HG02610 (cell line): Measurements from ENCODE around the gene PJA1.

Experiments
- ATAC-seq: cut with Tn5 transposase; IDR thresholded peaks from one replicate; pipeline ENCODE4 v1.9.1; 2021; ENCODE audit warnings: mild to moderate bottlenecking, moderate library complexity; ENCODE audit not compliant: unreplicated experiment

Gene PJA1

DNA sequence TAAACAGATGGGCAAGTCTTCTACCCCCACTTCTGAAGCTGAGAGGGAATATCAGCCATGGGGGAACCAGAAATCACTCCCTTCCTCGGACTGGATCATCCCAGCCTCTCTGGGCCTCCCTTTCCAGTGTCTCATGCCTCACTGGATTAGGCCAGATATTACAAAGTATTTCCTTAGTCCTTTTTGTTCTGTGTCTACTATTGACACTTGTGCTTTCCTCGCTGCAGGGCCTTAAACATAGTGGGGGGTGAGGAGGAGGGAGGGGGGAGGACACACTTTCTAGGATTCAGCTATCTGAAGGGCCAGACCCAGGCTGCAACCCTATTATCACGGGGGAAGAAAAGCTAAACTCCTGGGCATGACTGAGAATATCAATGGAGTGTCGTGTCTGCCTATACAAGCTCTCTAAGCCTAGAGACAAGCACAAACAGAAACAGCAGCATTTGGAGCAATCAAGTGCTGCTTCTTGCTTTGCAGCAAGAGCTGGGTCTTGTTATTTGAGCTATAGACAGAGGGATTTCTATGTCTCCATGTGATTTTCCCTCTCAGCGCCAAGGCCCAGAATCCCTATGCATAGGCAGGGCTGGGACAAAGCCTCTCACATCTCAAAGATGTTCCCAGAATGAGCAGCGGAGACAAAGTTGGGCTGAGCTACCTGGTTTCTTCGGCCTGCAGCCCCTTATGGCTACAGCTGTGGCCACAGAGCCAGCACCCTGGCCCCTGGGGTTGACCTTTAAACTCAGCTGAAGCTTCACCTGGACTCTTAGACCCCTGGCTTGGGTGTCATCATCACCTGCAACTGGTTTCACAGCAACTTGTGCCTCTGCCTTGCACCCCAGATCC, 20.2 kb downstream of the PJA1 start:
- no peak for ATAC-seq

DNA sequence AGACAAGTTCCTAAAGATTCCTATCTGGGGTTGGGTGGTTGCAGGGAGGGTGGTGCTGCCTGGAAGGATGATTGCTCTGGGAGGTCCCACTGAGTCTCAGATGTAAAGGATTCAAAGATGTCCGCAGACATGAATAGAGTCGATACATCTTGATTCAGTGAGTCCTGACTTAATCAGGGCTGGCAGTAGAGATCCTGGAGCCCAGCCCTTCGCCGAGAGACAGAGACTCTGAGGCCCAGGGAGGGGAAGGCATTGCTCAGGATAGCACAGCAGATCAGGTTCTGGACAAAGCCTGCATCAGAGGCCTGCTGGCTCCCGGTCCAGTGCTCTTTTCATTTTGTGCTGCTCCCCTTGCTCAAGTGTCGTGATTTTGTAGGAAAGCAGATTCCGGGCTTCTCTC, 21.7 kb downstream of the PJA1 start:
- ATAC-seq, result no peak

DNA sequence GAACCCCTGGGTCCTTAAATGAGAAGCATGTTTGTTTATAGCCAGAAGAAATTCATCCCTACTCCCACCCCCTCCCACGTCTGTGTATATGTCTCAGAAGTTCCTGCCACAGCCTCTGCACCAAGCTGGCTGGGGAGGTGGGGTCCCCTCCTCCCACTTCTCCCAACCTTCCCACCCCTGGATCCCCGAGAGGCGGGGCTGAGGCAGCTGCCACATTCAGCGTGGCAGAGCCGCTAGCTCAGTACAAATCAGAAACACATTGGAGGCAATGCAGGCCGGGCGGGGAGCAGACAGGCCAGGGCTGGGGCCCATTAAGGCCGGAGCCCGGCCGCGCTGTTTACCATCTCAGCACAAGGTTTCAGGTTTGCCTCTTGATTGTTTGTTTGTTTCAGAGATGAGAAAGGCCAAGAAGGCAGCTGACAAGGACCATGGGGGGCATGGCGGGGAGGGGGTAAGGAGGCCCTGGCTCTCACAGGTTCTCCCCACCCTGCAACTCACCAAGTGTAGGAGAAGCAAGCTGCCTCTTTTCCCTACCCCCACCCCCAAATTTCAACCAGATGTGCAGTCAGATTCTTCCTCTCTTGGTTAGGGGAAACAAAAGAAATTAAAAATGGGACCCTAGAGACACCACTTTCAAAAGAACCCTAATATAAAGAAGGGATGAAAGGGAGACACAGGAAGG, 22.3 kb downstream of the PJA1 start:
- ATAC-seq, result no peak

DNA sequence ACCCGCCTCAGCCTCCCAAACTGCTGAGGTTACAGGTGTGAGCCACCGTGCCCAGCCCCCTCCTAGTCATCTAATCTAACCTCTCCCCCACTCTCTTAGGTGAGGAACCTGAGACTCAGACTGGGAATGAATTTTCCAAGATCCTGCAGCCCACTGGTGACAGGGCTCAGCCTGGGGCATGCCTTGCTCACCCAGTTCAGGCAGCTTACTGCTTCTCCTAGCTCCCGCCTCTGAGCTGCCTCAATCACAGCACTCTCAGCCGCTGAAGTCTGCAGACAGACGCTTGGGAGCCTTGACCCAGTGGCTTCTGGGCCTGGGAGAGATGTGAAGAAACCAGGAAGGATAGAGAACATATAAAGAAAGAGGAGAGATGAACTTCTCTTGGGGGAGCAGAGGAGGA, 24.4 kb downstream of the PJA1 start:
- ATAC-seq, result no peak

DNA sequence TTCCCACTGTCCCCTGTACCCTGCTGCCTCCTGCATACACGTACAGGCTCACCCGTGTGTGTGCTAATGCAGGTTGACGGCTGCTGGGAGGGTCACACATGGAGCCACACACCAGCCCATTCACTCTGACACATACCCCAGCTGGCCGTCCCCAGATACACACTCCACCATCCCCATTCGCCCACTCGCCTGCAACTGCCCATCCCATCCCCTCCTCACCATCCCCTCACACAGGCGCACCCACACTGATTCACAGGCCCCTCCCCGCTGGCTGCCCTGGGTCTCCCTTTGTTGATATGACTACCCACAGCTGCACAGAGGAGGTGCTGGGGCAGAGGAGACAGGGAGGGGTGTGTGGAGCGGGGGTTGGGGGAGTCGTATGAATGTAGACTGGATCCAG, 25.7 kb downstream of the PJA1 start:
- no peak for ATAC-seq

DNA sequence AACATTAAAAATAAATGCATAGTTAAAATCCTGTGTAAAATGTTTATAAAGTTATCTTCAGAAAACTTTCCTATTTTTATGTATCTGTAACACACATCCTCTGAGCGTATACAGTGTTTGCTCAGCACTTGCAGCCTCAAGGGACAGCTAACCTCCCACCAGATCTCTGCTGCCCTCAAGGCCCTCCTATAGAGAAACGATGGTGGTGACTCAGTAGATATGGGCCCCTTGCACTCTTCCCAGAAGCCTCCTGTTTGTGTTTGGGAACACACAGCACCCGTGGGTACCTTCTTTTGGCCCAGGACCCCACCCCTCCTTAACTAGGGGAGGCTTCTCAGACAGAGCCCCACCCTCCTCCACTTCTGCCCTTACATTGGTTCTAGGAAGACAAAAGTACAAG, 26.7 kb downstream of the PJA1 start:
- no peak for ATAC-seq

DNA sequence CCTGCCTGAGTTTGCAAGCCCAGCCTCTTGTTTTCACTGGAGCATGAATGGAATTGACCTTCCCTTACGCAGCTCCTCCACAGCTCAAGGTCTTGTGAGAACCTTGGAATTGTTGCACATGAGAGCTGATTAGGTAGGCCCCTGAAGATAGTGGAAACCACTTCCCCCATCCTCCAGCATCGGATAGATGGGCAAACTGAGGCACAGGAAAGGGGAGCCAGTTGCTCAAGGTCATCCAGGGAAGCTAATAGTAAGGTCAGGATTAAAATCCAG, 27.2 kb downstream of the PJA1 start:
- no peak for ATAC-seq

DNA sequence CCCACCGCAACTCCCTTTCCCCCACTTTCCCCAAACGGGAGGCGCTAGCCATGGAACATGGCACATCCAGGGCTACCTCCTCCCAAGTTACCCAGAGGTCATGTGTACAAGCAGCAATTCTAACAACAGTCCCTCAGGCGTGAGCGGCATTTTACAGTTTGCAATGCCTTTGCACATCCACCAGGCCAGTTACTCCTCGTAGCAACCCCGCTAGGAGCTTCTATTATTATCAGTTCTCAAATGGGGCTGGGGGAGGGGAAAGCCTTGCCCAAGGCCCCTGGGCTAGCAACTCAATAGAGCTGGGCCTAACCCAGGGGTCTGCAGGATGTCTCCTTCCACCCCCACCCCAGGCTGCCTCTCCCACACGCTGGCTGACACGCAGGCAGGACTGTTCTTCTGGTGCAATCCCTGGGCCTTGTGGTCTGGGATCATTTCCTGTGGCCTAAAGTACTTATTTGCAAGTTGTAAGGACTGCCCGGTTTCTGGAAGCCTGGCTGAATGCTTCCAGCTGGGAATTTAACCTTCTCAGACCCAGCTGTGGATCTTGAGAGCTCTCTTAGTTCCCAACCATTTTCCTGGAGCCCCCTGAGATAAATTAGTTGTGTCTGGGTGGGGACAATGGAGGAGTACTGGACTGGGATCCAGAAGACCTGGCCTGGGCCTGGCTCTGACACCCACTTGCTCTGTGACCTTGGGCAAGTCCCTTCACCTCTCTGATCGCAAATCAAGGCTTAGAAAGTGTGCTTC, 27.7 kb downstream of the PJA1 start:
- ATAC-seq, result no peak

DNA sequence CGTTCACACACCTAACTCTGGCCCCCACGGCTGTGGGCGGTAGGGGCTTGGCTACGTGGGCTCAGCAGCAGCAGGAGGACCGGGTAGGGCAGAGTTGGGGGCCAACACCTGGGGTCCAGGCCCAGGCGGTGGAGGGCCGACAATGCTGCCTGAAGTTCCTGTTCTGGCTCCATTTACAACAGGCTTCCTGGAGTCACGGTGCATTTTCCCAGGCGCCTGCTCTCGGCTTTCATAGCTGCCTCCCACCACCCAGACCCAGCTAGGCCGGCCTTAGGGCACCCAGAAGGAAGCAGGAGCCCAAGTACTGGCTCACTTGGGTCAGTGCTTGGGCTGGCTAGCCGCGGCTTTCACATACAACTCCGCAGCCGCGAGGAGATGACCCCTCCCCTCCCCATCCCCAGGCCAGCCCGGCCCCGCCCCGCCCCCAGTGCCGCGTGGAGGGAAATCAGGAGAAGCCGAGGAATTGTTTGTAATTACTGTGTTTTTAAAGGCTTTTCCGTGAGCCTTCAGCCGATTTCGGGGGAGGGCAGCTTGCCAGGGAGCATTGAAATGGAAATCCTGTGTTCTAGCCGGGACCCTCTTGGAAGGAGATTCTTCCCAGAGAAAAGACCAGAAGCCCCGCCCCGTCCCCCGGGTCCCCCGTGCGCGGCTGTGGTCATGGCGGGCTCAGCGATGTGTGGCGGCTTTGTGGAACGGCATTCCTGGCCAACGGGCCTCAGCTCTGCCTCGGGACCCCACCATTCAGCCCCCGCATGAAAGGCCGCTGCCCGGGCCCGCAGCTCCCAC, 28.5 kb downstream of the PJA1 start:
- ATAC-seq, result no peak

DNA sequence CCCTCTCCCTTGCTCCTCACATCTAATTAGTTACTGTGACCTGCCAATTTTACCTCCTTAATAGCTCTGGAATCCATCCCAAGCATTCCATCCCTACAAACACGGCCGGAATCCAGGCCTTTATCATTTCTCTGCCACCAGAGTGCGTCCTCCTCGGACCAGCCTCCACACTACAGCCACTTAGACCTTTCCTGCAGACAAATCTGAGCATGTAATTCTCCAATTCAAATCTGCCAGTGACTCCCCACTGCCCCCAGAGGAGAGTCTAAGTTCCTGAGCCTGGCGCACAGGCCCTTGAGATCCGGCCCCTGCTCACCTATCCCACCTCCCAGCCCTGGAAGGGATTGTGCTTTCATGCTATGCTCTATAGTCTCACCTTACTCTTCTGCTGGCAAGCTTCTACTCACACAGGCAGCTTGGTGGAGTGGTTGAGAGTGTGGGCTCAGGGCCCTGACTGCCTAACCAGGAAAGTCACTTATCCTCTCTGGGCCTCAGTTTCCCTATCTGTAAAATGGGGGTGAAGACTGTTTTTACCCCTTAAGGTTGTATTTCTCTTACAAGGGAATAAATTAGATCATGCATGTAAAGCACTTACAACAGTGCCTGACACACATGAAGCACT, 31.2 kb downstream of the PJA1 start:
- ATAC-seq, result no peak

DNA sequence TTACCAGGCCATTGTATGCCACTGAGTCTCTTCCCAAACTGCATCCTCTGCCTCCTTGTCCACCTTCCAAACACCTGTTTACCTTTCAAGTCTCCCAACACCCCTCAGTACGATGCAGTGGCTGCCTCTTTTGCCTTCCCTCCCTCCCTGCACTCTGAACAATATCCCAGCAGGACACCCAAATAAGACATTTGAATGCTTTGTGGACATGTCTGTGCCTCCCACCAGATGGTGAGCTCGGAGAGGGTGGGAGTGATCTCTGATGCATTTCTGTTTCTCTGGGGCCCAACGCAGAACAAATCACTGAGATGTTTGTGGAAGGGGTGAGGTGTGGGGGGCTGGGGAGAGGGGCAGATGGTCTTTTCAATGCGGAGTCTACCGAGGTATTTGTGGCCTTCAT, 33.4 kb downstream of the PJA1 start:
- ATAC-seq, result no peak

DNA sequence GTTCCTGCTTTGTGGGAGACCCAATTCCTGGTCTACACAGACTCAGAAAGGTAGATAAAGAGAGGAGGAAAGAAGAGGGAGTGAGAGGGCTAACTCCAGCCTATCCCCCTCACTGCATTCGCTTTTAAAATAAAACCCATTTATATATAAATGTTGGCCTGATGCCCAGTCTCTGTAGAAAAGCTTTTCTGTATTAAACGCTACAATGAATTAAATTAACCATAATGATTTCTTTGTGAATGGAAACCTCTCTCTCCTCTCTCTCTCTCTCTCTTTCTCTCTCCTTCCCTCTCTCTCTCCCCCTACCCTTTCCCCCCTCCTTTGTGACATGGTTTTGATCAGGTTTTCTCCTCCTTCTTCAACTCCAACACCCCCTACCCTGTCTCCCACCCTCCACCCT, 34.8 kb downstream of the PJA1 start:
- no peak for ATAC-seq

DNA sequence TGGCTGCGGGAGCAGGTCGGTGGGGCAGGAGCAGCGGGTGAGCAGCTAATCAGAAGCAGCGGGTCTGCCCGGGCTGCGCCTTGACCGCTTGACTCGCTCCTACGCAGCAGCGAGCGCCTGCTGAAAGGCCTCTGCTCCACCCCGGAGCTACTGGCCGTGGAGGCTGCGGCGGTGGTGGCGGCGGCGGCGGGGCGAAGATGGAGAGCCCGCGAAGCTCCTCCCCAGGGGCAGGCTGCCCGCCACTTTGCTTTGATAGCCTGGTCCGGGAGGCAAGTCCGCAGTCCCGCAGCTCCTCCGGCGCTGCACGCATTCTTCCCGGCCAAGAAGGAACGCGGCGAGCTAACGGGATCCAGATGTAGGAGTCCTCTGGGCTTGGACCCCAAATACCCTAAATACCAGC, 36.7 kb downstream of the PJA1 start:
- ATAC-seq, result no peak

DNA sequence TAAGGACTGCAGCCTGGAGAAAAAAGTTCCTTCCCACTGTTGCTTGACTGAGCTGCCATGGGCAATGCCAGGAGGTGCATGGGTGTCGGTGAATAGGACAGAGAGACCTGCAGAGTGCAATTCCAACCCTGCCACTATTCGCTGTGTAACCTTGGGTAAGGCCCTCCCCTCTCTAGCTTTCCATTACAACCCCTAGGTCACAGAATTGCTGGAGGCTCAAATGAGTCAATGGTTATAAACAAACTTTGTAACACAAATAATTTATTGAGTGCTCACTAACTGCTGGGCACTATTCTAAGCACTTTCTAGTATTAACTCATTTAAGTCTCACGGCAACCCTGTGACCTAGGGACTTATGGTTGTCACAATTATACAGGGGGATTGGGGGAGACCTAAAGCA, 37.8 kb downstream of the PJA1 start:
- no peak for ATAC-seq

DNA sequence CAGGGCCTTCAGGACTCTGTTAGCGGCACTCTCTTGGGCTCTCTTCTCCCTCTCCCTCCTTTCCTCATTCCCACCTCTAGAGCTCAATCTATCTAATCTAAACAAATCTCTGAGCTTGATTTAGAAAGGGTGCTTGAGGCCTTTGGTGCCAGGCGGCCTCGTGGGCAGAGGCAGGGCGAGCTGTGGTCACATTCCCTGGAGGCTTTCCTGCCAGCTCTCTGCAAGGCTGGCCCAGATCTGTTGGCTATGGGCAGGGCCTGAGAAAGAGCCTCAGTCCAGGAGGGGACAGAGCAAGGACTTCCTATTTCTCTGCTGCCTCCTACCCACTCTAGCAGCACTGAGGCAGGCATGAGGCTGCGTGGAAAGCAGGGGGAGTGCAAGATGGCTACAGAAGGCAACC, 38.6 kb downstream of the PJA1 start:
- ATAC-seq, result no peak

DNA sequence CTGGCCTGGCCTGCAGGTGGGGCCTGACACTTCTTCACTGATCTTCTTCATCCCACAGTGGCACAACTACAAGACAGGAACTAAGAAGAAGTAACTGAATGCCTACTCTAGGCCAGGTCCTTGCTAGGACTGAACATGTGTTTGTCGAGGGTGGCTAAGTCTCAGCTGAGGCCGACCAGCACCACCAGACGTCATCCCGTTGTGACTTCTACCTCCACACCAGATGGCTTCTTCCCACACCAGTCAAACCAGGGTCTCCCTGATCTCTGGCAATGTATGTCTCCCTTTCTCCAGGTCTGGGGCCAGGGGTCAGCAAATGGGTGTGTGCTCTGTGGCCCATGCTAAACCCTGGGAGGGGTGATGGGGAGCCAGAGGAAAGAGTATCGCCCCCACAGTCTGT, 40.2 kb downstream of the PJA1 start:
- no peak for ATAC-seq

DNA sequence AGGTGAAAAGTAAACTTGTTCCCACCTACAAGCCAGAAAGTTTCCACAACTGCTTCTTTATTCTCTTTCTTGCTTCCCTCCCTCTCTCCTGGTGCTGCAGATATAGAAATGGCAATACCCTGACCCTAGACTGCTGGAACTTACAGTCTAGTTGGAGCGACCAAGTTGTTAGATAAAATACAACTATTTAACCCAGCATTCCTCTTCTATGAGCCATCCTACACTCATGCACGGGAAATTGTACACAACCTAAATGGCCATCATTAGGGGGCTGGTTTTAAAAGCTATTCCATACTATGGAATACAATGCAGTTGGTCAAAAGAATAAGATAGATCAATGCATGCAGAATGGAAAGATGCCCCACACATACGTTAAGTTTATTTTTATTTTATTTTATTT, 41.1 kb downstream of the PJA1 start:
- no peak for ATAC-seq

DNA sequence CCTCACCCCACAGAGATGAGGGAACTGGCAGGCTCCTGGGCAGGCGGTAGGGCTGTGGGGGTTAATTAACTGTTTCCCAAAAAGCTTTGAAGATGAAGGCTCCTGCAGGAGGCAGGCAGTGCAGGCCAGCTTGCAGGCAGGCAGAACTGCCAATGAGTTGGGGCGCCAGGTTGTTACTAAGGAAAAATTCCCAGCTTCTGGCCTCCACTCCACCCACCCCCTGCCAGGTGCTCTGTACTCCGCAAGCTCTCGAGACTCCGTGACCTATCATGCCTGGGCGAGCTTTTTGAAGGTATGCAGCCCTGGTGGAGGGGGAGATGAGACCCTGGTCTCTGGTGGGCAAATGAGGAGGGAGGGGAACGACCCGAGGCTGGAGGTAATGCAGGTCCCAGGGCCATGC, 41.8 kb downstream of the PJA1 start:
- ATAC-seq, result no peak

DNA sequence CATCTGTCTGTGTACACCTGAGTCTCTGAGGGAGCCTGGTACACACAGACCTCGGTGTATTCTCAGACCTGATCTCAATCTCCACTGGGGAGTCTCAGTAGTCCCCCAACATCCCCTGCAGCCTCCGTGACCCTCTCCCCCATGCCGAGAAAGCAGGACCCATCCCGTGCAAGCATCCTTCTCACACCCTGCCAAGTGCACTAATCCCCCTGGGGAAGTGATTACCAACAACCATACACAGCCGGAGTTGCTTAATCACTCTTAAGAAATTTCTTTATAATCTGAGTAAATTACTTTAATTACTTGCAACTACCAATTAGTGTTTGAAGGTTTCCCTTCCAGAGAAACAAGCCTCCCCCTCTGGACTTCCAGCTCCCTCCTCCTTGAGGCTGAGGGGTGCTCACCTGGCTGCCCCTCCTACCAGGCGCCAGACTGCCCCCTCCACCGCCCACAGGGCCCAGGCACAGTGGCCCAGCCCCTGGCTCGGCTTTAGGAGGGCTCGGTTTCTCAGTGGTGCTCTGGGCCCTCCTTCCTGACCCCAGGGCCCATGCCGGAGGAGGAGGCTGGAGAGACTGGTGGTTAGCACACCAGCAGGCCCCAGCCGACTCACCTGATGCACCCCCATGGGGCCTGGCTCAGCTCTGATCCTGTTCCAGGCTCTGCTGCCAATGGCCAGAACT, 43.8 kb downstream of the PJA1 start:
- no peak for ATAC-seq

DNA sequence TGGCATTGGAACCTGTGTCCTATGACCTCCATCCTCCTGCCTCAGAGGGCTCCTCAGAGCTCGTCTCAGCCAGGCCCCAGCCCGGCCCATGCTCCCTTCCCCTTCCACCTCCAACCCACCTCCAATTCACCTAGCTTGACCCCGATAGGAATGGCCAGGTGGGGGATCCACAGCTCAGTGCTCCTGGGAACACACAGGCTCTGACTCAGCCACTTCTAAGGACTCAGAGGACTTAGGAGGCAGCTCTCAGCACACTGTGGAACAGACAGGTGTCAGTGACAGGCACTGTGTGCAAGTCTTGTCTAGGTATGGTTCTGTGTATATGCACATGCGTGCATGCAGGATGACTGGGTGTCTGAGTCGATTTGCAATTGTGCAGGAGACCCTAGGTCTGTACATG, 44.8 kb downstream of the PJA1 start:
- ATAC-seq, result no peak
